OCI-LY1 (cell line): Measurements from ENCODE around the gene ENG.

Experiments
- EZH2 ChIP-seq: fragments of 200-600 bp; sonication (generic), shearing (Covaris generic); IDR thresholded peaks from 2 replicates; pipeline ENCODE4 v1.8.0; 2017; ENCODE audit warnings: borderline replicate concordance, mixed run types, mild to moderate bottlenecking, antibody characterized with exemption, low read length, moderate library complexity, mixed read lengths
- TF ChIP-seq, protein P1 (sequence below): fragments of 200-600 bp; sonication (generic), shearing (Covaris generic); IDR thresholded peaks from 2 replicates; pipeline ENCODE4 v1.5.1; 2017; ENCODE audit warnings: mild to moderate bottlenecking, antibody characterized with exemption, low read length, moderate library complexity, mixed read lengths

- TF ChIP-seq, protein P1, sequence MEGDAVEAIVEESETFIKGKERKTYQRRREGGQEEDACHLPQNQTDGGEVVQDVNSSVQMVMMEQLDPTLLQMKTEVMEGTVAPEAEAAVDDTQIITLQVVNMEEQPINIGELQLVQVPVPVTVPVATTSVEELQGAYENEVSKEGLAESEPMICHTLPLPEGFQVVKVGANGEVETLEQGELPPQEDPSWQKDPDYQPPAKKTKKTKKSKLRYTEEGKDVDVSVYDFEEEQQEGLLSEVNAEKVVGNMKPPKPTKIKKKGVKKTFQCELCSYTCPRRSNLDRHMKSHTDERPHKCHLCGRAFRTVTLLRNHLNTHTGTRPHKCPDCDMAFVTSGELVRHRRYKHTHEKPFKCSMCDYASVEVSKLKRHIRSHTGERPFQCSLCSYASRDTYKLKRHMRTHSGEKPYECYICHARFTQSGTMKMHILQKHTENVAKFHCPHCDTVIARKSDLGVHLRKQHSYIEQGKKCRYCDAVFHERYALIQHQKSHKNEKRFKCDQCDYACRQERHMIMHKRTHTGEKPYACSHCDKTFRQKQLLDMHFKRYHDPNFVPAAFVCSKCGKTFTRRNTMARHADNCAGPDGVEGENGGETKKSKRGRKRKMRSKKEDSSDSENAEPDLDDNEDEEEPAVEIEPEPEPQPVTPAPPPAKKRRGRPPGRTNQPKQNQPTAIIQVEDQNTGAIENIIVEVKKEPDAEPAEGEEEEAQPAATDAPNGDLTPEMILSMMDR = no peak
- no peak for TF ChIP-seq EZH2
These were observed 83.9 kb downstream of the ENG start for GRCh38 chr9:127770583-127770904.
